Astrocyte (in vitro differentiated cells and primary cell): ENCODE data around the gene MED6. TPM values are rescaled to one million over a fixed set of nuclear protein-coding genes. Genes with fewer than 3 reads are reported as not detected.

Experiments
- DNase-seq: peaks from one replicate; pipeline ENCODE4 v3.0.0-alpha.2; 2010; ENCODE audit warnings: low read depth
- FAIRE-seq: peaks from 2 replicates; lab custom pipeline; 2011; peaks lifted over from hg19 to GRCh38; lab: Jason Lieb, UNC
- H2AFZ ChIP-seq: 2 replicates; pipeline ENCODE4 v1.6.0; 2012; ENCODE audit warnings: low read depth, low read length, inconsistent platforms
- H3K27ac ChIP-seq: 2 replicates; pipeline ENCODE4 v1.5.1; 2011; ENCODE audit warnings: low read depth, low read length, inconsistent platforms
- H3K27me3 ChIP-seq: 2 replicates; pipeline ENCODE4 v1.6.0; 2011; ENCODE audit warnings: low read length, inconsistent platforms; ENCODE audit not compliant: insufficient read depth
- H3K36me3 ChIP-seq: 2 replicates; pipeline ENCODE4 v1.5.1; 2011; ENCODE audit warnings: low read length, inconsistent platforms; ENCODE audit not compliant: insufficient read depth
- H3K4me1 ChIP-seq: 2 replicates; pipeline ENCODE4 v1.5.1; 2011; ENCODE audit warnings: low read length, inconsistent platforms; ENCODE audit not compliant: insufficient read depth
- H3K4me2 ChIP-seq: 2 replicates; pipeline ENCODE4 v1.6.0; 2012; ENCODE audit warnings: low read length, inconsistent platforms
- H3K4me3 ChIP-seq: 2 replicates; pipeline ENCODE4 v1.5.1; 2011; ENCODE audit warnings: low read depth, mild to moderate bottlenecking, low read length, inconsistent platforms; ENCODE audit not compliant: insufficient read depth
- H3K79me2 ChIP-seq: 2 replicates; pipeline ENCODE4 v1.6.0; 2012; ENCODE audit warnings: mild to moderate bottlenecking, low read length, inconsistent platforms; ENCODE audit not compliant: insufficient read depth
- H3K9ac ChIP-seq: 2 replicates; pipeline ENCODE4 v1.6.0; 2012; ENCODE audit warnings: mild to moderate bottlenecking, low read length, inconsistent platforms
- H3K9me3 ChIP-seq: 2 replicates; pipeline ENCODE4 v1.5.1; 2012; ENCODE audit warnings: low read depth, mild to moderate bottlenecking, low read length, inconsistent platforms; ENCODE audit not compliant: insufficient read depth
- H4K20me1 ChIP-seq: 2 replicates; pipeline ENCODE4 v1.6.0; 2012; ENCODE audit warnings: low read length, inconsistent platforms; ENCODE audit not compliant: insufficient read depth
- H3K27ac Mint-ChIP-seq: one replicate; pipeline ENCODE4 v1.8.0; 2021; ENCODE audit warnings: mild to moderate bottlenecking, mixed read lengths; ENCODE audit not compliant: unreplicated experiment
- H3K27me3 Mint-ChIP-seq: one replicate; pipeline ENCODE4 v1.8.0; 2021; ENCODE audit warnings: low read depth, mixed read lengths; ENCODE audit not compliant: unreplicated experiment
- H3K36me3 Mint-ChIP-seq: one replicate; pipeline ENCODE4 v1.8.0; 2021; ENCODE audit warnings: low read depth, mixed read lengths; ENCODE audit not compliant: unreplicated experiment
- H3K4me1 Mint-ChIP-seq: one replicate; pipeline ENCODE4 v1.8.0; 2021; ENCODE audit warnings: low read depth, mixed read lengths; ENCODE audit not compliant: unreplicated experiment
- H3K4me3 Mint-ChIP-seq: one replicate; pipeline ENCODE4 v1.8.0; 2021; ENCODE audit warnings: mild to moderate bottlenecking, moderate library complexity, mixed read lengths; ENCODE audit not compliant: unreplicated experiment
- H3K9me3 Mint-ChIP-seq: one replicate; pipeline ENCODE4 v1.8.0; 2021; ENCODE audit warnings: mild to moderate bottlenecking, mixed read lengths; ENCODE audit not compliant: unreplicated experiment
- CTCF ChIP-seq: IDR thresholded peaks from 2 replicates; pipeline ENCODE4 v1.5.1; 2011; ENCODE audit warnings: low read depth, mild to moderate bottlenecking, inconsistent platforms, low read length, moderate library complexity; ENCODE audit not compliant: insufficient read depth
- EZH2 ChIP-seq: IDR thresholded peaks from 2 replicates; pipeline ENCODE4 v1.6.1; 2012; ENCODE audit warnings: mild to moderate bottlenecking, low read length, inconsistent platforms; ENCODE audit not compliant: insufficient read depth
- total RNA-seq: library from RNA; stranded (reverse); gene quantifications from 2 replicates; pipeline ENCODE4 v1.2.1, GENCODE V29; 2021

The MED6 gene
- total RNA-seq, 1 donor from 2014 or later: 43.5 TPM

- Histone ChIP-seq H3K36me3 (no peaks in the 10 kb centered on the region), H3K79me2 (no peaks in the 10 kb centered on the region), H4K20me1 (no peaks in the 10 kb centered on the region), H3K27ac (no peak overlapping the region), H3K9me3 (no peaks in the 10 kb centered on the region), H3K4me3 (no peak overlapping the region), H2AFZ (no peak overlapping the region), H3K4me1 (no peaks in the 10 kb centered on the region), H3K4me2 (no peak overlapping the region), H3K9ac (no peak overlapping the region), H3K27me3 (peaks cover 5% of the 10 kb centered on the region)
- peaks cover 2% of the 10 kb centered on the region for H3K27me3 Mint-ChIP-seq
- H3K4me3 Mint-ChIP-seq: no peak overlapping the region
- no peak for DNase-seq
- H3K27ac Mint-ChIP-seq: no peak overlapping the region
- H3K9me3 Mint-ChIP-seq: no peaks in the 10 kb centered on the region
- H3K36me3 Mint-ChIP-seq: no peaks in the 10 kb centered on the region
- TF ChIP-seq CTCF: no peak
- no peak for TF ChIP-seq EZH2
- H3K4me1 Mint-ChIP-seq: no peaks in the 10 kb centered on the region
- no peak for FAIRE-seq
Observed at GRCh38 chr14:70618314-70618713, 17.9 kb upstream of the MED6 start.

GRCh38 chr14:70616646-70617045 lies 16.2 kb upstream of the MED6 start:
- no peak overlapping the region for H3K27ac Mint-ChIP-seq
- H3K9ac ChIP-seq: no peak overlapping the region
- no peaks in the 10 kb centered on the region for H3K9me3 ChIP-seq
- no peaks in the 10 kb centered on the region for H3K79me2 ChIP-seq
- no peaks in the 10 kb centered on the region for H3K36me3 Mint-ChIP-seq
- no peaks in the 10 kb centered on the region for H3K4me1 ChIP-seq
- no peaks in the 10 kb centered on the region for H3K4me1 Mint-ChIP-seq
- H3K36me3 ChIP-seq: no peaks in the 10 kb centered on the region
- no peak overlapping the region for H2AFZ ChIP-seq
- H4K20me1 ChIP-seq: no peaks in the 10 kb centered on the region
- peaks cover 2% of the 10 kb centered on the region for H3K27me3 Mint-ChIP-seq
- H3K4me3 Mint-ChIP-seq: no peak overlapping the region
- H3K27me3 ChIP-seq: peaks cover 5% of the 10 kb centered on the region
- TF ChIP-seq CTCF: no peak
- no peak overlapping the region for H3K4me3 ChIP-seq
- H3K27ac ChIP-seq: no peak overlapping the region
- no peaks in the 10 kb centered on the region for H3K9me3 Mint-ChIP-seq
- H3K4me2 ChIP-seq: no peak overlapping the region
- no peak for DNase-seq
- no peak for FAIRE-seq

- Histone ChIP-seq H3K36me3 (no peaks in the 10 kb centered on the region), H3K79me2 (no peaks in the 10 kb centered on the region), H2AFZ (no peak overlapping the region), H3K27me3 (peaks cover 7% of the 10 kb centered on the region), H3K4me1 (no peaks in the 10 kb centered on the region), H3K4me3 (no peak overlapping the region), H4K20me1 (no peaks in the 10 kb centered on the region), H3K27ac (no peak overlapping the region), H3K4me2 (no peak overlapping the region), H3K9ac (no peak overlapping the region), H3K9me3 (no peaks in the 10 kb centered on the region)
- DNase-seq (no peak), FAIRE-seq (no peak)
- Mint-ChIP-seq H3K27me3 (peaks cover 6% of the 10 kb centered on the region), H3K4me1 (no peaks in the 10 kb centered on the region), H3K36me3 (no peaks in the 10 kb centered on the region), H3K27ac (no peak overlapping the region), H3K4me3 (no peak overlapping the region), H3K9me3 (no peaks in the 10 kb centered on the region)
- TF ChIP-seq EZH2: no peak
Observed at GRCh38 chr14:70611216-70611615, 10.8 kb upstream of the MED6 start.
